Left renal cortex interstitium (tissue), 4 donors: ENCODE data around the gene TACSTD2. TPM values are rescaled to one million over a fixed set of nuclear protein-coding genes. Genes with fewer than 3 reads are reported as not detected.
"Not testable (repeated sequence)": the region's sequence is repeated elsewhere in the genome, so short reads cannot be mapped to it uniquely, and the experiment has no call there.

Experiments
- DNase-seq, 4 donors: peaks; one replicate each; pipeline ENCODE4 v3.0.0-alpha.2; 2013; ENCODE audit warnings: low read depth in 4 of 4, low spot score in 2 of 4, missing footprints in 1 of 4
- polyA plus RNA-seq, 4 donors: library from polyadenylated mRNA; unstranded; fragments of 120-200 nt; gene quantifications; one replicate each; pipeline ENCODE4 v1.2.1, GENCODE V29; 2013; ENCODE audit not compliant: insufficient read length in 4 of 4

TACSTD2 gene
- polyA plus RNA-seq = 10 to 100 TPM; 27.4 to 53.8 (median 40.4) TPM

DNA sequence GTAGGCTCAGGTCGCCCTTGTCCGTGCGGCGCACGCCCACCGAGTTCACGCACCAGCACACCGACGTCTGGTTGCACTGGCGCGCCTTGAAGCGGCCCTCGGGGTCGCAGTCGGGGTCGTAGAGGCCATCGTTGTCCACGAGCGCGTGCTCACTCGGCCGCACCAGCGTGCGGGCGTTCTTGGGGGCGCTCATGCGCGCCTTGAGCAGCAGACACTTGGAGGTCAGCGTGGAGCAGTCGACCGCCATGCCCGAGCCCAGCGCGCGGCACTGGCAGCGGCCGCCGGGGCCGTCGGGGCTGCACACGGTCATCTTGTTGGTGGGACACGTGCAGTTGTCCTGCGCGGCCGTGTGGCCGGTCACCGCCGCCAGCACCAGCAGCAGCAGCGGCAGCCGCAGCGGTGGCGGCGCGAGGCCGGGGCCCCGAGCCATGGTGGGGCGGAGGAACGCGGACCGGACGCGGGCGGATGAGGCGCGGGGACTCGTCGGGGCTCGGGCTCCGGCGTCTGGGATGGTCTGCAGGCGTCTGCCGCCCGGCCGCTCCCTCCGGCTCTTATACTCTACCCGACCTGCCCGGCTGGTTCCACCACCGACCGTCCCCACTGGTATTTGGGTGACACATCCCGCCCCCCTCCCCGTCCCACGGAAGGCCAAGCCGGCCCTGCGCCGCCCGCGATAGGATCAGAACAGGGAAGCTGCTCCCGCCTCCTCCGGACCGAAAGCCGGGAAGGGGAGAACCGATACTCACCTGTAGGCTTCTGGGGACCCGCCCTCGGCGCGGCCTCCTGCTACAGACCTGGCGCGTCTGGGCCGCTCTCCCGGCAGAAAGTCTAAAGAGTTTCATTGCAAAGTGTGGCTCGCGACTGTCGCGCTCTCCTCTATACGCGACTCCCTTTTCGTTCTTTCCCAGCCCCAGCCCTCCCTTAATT lies at the start of gene TACSTD2:
TACSTD2 (minus strand) TSS at position 526 of the 927 bp plus-strand sequence; CDS start at position 430, 96 bp downstream.
- DNase-seq = no peak

- DNase-seq = no peak
Observed at GRCh38 chr1:58626293-58626692, 49.2 kb upstream of the TACSTD2 start.

GRCh38 chr1:58623259-58623658 lies 46.2 kb upstream of the TACSTD2 start:
- DNase-seq = not testable (repeated sequence)

DNA sequence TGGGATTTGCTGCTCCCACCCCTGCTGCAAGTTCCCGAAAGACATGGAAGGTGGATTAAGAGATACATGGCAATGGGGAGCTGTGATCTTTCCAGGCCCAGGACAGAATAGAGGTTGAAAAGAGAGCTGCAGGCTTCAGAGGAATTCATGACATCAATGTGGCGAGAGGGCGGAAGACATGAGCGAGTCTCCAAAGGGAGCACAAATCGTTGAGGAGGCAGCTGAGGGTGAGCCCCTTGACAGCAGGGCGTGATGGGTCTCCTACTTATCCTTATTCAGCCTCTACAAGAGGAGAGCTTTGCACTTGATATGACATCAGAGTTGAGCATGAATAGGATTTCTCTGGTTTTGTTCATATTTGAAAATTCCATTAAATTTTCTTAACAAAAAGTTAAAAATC lies 45.5 kb upstream of the TACSTD2 start:
- DNase-seq = no peak

DNA sequence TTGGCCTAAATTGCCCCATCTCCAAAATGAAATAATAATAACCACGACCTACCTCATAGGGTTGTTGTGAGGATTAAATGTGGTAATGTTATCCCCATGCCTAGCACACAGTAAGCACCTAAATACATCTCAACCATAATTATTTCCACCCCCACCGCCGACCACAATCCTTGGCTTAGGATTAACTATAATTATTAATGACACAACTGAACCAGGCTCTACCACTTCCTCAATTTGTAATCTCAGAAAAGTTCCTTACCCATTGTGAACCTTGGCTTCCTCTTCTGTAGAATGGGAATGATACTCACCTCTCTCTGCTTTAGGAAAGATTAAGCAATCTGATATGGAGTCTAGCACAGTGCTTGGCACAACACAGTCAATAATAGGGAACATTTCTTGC lies 44.3 kb upstream of the TACSTD2 start:
- DNase-seq = no peak

DNA sequence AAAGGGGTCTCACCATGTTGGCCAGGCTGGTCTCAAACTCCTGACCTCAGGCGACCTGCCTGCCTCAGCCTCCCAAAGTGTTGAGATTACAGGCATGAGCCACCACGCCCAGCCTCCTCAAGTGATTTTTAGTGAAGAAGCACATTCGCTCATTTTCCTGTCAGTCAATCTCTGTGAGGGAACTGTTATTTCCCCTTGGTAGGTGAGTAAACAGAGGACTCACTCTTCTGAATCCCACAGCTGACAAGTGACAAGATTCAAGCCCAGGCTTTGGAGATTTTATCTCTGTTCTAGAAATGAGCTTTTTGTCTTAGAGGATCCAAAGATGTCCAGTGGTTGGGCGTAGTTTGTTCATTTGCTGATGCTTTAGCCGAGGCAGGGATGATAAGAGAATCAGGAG lies 43.9 kb upstream of the TACSTD2 start:
- no peak for DNase-seq

DNA sequence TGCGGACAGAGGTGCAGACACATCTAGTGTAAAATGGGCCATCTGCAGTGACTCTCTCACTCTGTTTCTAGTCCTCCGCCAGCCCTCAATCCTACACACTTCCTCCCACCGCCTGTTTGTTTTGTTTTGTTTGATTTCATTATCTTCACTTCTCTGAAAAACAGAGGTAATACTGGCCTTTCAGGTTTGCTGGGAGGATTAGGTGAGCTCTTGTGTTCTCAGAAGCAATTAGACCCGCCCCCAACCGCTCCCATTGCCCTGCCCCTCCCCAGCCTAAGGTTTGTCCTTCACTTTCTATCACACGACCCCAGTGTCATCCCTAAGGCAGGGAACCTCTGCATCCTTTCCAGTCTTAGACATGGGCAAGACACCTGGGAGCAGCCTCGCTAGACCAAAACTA lies 43.2 kb upstream of the TACSTD2 start:
- DNase-seq = no peak

GRCh38 chr1:58619286-58620054 lies 42.4 kb upstream of the TACSTD2 start:
- DNase-seq = no peak

DNA sequence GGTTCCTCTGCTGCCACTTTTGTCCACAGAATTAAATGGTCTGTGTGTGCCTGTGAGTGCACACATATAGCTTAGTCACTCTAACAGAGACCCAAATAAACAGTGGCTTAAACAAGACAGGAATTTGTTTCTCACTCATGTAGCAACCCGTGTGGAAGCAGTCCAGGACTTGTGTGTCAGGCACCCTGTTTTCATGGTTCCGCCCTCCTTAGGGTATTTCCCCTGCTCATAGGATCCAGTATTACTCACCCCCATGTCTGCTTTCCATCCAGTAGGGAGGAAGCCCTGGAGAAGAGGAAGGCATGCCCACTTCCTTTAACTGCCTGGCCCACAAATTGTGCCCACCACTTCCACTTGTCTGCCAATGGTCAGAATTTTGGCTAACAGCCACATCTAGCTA lies 41.3 kb upstream of the TACSTD2 start:
- no peak for DNase-seq

- DNase-seq = no peak
Observed at GRCh38 chr1:58611861-58612385, 34.9 kb upstream of the TACSTD2 start.

DNA sequence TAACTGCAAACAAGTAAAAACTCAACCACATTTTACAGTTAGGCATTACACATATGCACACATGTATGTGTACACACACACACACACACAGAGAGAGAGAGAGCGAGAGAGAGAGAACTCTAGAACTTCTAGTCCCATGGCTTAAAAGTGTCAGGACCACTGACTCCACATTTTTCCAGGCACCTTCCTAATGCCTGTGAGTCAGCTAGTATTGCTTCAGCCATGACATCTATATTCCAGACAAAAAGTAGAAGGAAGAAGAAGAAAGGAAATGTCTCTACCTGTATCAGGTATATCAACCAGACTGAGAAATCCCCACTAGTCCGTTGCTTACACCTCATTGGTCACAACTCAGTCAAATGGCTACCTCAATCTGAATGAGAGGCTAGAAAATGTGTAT lies 31.9 kb upstream of the TACSTD2 start:
- DNase-seq = no peak

GRCh38 chr1:58608297-58608696 lies 31.2 kb upstream of the TACSTD2 start:
- DNase-seq = no peak

DNA sequence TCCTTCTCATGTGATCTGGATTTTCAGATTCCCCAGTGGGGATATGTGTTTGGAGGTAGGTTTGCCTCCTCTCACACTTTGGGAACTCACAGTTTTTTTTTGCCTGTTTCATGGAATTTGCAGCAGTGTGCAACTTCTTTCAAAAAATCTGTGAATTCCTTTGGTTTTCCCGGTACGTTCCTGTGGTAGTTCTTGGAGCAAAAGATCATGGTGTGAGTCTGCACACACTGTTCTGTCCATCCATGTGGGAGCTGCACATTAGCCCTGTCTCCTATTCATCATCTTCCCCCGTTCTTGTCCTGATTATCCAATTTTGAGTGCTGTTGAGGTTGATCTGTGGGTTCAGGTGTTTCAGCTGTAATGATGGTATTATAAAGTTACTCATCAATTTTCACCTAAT lies 30.3 kb upstream of the TACSTD2 start:
- DNase-seq = no peak

- not testable (repeated sequence) for DNase-seq
Observed at GRCh38 chr1:58601921-58602320, 24.9 kb upstream of the TACSTD2 start.

- DNase-seq = no peak
Observed at GRCh38 chr1:58597996-58598395, 20.9 kb upstream of the TACSTD2 start.

DNA sequence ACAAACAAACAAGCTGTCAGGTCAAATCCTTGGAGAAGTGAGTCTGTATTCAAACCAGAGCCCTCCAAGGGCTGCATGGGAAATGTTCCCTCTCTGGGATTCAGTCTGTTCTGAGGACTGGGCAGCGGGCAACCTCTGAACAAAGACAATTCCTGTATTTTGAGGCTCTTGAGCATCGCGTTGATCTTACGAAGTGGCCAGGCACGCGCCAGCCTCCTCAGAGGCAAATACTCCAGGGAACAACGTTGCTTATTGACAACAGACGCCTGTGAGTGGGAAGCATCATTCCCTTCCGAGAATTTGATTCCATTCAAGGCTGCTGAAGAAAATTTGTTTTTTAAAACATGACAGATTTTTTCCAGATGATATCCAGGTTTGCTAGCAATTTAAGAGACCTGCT lies 20.0 kb upstream of the TACSTD2 start:
- DNase-seq = no peak

DNA sequence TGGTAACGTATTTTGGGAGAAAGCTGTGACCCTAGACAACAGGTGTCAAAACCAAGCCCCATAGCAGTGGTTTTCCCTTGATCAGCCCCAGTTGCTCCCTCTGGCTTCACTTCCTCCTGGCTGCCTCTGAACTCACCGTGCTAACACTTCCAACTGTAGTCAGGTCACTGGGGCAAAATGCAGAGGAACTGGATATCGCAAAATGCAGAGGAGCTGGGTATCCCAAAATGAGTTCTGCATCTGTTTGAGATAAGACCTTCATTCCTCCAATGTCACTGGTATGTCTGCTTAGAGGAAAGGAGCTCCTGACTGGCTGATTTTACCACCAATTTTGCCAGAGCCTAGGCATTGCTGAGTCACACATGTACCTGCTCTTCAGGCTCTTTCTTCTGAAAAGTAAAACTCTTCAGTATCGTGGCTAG lies 19.6 kb upstream of the TACSTD2 start:
- no peak for DNase-seq

GRCh38 chr1:58594546-58594945 lies 17.5 kb upstream of the TACSTD2 start:
- DNase-seq = no peak

DNA sequence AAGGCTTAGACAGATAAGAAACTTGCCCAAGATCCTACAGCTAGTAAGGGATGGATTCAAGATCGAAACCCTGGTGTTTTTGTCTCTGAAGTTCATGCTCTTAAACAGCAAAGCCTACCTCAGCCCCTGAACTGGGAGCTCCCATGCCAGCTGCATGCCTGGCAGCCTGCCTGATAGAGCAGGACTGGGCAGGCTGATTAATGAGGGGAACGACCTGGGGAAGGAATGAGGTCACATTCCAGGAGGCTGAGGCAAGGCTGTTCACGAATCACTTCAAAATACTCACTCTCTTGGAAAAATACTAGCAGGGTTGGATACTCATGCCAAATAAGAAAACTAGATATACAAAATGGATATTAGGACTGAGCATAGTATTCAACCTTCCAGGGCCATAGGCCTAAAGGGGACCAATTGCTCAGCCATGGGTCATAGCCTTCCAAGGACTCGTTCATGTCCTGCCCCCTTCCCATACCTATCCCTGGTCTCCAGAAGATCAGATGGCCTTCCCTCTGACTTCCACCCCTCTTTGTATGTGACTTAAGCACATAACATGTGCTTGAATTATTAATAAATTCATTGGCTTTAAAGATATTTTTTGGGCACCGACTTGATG lies 15.6 kb upstream of the TACSTD2 start:
- DNase-seq = peak in 1 of 4 donors; percentile 74

DNA sequence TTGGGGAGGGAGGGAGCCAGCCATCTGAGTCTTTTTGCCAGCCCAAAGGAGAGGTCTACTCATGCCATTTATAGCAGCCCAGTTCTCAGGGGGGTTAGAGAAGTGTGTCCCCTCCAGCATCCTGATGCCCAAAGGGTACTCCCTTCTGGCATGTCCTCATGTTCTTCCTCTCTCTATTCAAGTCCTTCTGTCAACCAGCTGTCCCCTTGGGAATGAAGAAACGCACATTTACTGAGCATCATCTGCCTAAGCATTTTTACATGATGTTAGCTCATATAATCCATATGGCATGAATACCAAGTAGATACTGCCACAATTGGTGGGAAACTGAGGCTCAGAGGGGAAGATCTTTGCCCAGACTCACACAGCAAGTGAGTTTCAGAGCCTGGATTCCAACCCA lies 14.8 kb upstream of the TACSTD2 start:
- DNase-seq = no peak

DNA sequence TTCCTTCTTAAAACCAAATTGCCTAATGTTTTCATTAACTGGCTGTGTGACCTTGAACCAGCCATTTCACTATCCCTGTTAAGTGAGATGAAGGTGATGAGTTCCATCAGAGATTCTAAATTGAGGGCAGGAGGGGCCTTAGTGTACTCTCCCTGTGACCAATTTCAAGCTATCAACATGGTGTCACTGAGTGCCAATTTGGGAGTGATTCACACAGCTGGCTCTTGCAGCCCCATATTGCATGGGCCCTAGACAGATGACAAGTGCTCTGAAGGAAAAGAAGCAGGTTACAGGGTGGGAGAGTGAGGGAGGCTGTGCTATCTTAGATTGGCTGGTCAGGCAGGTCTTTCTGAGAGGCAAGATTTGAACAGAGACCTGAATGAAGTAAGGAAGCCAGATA lies 13.0 kb upstream of the TACSTD2 start:
- no peak for DNase-seq
